Hepatocyte (in vitro differentiated cells): Measurements from ENCODE around the gene EPN1.

Experiments used
- EZH2 ChIP-seq: fragments of 200-600 bp; sonication (generic); IDR thresholded peaks from 2 replicates; pipeline ENCODE4 v1.6.1; 2016; ENCODE audit warnings: antibody characterized with exemption, mild to moderate bottlenecking, borderline replicate concordance
- TF ChIP-seq, protein P1 (sequence below): fragments of 200-600 bp; sonication (generic); IDR thresholded peaks from 2 replicates; pipeline ENCODE4 v1.5.1; 2016; ENCODE audit warnings: antibody characterized with exemption, mild to moderate bottlenecking; ENCODE audit not compliant: poor library complexity

- TF ChIP-seq, protein P1, sequence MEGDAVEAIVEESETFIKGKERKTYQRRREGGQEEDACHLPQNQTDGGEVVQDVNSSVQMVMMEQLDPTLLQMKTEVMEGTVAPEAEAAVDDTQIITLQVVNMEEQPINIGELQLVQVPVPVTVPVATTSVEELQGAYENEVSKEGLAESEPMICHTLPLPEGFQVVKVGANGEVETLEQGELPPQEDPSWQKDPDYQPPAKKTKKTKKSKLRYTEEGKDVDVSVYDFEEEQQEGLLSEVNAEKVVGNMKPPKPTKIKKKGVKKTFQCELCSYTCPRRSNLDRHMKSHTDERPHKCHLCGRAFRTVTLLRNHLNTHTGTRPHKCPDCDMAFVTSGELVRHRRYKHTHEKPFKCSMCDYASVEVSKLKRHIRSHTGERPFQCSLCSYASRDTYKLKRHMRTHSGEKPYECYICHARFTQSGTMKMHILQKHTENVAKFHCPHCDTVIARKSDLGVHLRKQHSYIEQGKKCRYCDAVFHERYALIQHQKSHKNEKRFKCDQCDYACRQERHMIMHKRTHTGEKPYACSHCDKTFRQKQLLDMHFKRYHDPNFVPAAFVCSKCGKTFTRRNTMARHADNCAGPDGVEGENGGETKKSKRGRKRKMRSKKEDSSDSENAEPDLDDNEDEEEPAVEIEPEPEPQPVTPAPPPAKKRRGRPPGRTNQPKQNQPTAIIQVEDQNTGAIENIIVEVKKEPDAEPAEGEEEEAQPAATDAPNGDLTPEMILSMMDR: no peak
- no peak for TF ChIP-seq EZH2
These were observed at the start of gene EPN1 for GRCh38 chr19:55674841-55675660.
